Measurements from ENCODE around the gene FDX2. TPM values are rescaled to one million over a fixed set of nuclear protein-coding genes. Genes with fewer than 3 reads are reported as not detected.
"Not testable (repeated sequence)": the region's sequence is repeated elsewhere in the genome, so short reads cannot be mapped to it uniquely, and the experiment has no call there.

The FDX2 gene
- polyA plus RNA-seq, 4 donors = 15.1 to 22.9 (median 18.0) TPM

DNA sequence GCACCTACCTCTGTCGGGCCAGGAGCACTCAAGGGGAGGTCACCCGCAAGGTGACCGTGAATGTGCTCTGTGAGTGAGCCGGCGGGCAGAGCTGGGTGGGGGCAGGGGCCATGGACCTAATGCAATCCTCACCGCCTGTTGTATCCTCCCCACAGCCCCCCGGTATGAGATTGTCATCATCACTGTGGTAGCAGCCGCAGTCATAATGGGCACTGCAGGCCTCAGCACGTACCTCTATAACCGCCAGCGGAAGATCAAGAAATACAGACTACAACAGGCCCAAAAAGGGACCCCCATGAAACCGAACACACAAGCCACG, 30.9 kb downstream of the FDX2 start:
- H3K9me3 ChIP-seq (ENCODE audit: control insufficient read depth in 2 of 2, insufficient read depth in 1 of 2, low read depth in 1 of 2, low read length in 1 of 2) = no peaks in the 10 kb centered on the region
- FAIRE-seq (no peak), DNase-seq (no peak)
- WGBS, 3 donors = 95 to 96% (median 96%) methylated on average over 13 of the region's 13 CpGs
- peaks cover 0 to 27% (median 2%) of the 10 kb centered on the region in 3 donors for H3K36me3 ChIP-seq (ENCODE audit: control insufficient read depth in 3 of 3, insufficient read depth in 2 of 3, low read depth in 1 of 3, low read length in 3 of 3)
- H3K4me1 ChIP-seq (ENCODE audit: control insufficient read depth in 3 of 3, insufficient read depth in 2 of 3, low read depth in 1 of 3, low read length in 2 of 3) = peaks cover 0 to 31% (median 0%) of the 10 kb centered on the region in 3 donors
- H3K27ac ChIP-seq (ENCODE audit: low read depth in 1 of 3, low read length in 2 of 3) = no peak overlapping the region
- H3K27me3 ChIP-seq (ENCODE audit: control insufficient read depth in 3 of 3, insufficient read depth in 3 of 3, low read length in 3 of 3) = peaks cover 0 to 33% (median 10%) of the 10 kb centered on the region in 3 donors
- H3K4me3 ChIP-seq (ENCODE audit: low read depth in 1 of 3, low read length in 3 of 3) = no peak overlapping the region

GRCh38 chr19:10284065-10284959, 31.5 kb downstream of the FDX2 start:
- no peak for DNase-seq
- Histone ChIP-seq H3K27me3 (ENCODE audit: control insufficient read depth in 3 of 3, insufficient read depth in 3 of 3, low read length in 3 of 3) (peaks cover 0 to 27% (median 6%) of the 10 kb centered on the region in 3 donors), H3K36me3 (ENCODE audit: control insufficient read depth in 3 of 3, insufficient read depth in 2 of 3, low read depth in 1 of 3, low read length in 3 of 3) (peaks cover 0 to 27% (median 2%) of the 10 kb centered on the region in 3 donors), H3K4me1 (ENCODE audit: control insufficient read depth in 3 of 3, insufficient read depth in 2 of 3, low read depth in 1 of 3, low read length in 2 of 3) (peaks cover 0 to 28% (median 0%) of the 10 kb centered on the region in 3 donors), H3K9me3 (ENCODE audit: control insufficient read depth in 2 of 2, insufficient read depth in 1 of 2, low read depth in 1 of 2, low read length in 1 of 2) (no peaks in the 10 kb centered on the region), H3K27ac (ENCODE audit: low read depth in 1 of 3, low read length in 2 of 3) (no peak overlapping the region), H3K4me3 (ENCODE audit: low read depth in 1 of 3, low read length in 3 of 3) (no peak overlapping the region)
- 90 to 93% (median 91%) methylated on average over 34 of the region's 34 CpGs for WGBS, 3 donors
- FAIRE-seq = no peak

- DNase-seq = no peak
- no peak for FAIRE-seq
- H3K4me3 ChIP-seq (ENCODE audit: low read depth in 1 of 3, low read length in 3 of 3) = no peak overlapping the region
- peaks cover 0 to 27% (median 2%) of the 10 kb centered on the region in 3 donors for H3K36me3 ChIP-seq (ENCODE audit: control insufficient read depth in 3 of 3, insufficient read depth in 2 of 3, low read depth in 1 of 3, low read length in 3 of 3)
- 29 to 72% (median 44%) methylated on average over 23 of the region's 23 CpGs for WGBS, 3 donors
- no peaks in the 10 kb centered on the region for H3K9me3 ChIP-seq (ENCODE audit: control insufficient read depth in 2 of 2, insufficient read depth in 1 of 2, low read depth in 1 of 2, low read length in 1 of 2)
- H3K27me3 ChIP-seq (ENCODE audit: control insufficient read depth in 3 of 3, insufficient read depth in 3 of 3, low read length in 3 of 3) = peaks cover 0 to 24% (median 3%) of the 10 kb centered on the region in 3 donors
- H3K4me1 ChIP-seq (ENCODE audit: control insufficient read depth in 3 of 3, insufficient read depth in 2 of 3, low read depth in 1 of 3, low read length in 2 of 3) = peaks cover 0 to 19% (median 0%) of the 10 kb centered on the region in 3 donors
- H3K27ac ChIP-seq (ENCODE audit: low read depth in 1 of 3, low read length in 2 of 3) = no peak overlapping the region
These were observed 32.3 kb downstream of the FDX2 start for GRCh38 chr19:10283301-10284064.

DNA sequence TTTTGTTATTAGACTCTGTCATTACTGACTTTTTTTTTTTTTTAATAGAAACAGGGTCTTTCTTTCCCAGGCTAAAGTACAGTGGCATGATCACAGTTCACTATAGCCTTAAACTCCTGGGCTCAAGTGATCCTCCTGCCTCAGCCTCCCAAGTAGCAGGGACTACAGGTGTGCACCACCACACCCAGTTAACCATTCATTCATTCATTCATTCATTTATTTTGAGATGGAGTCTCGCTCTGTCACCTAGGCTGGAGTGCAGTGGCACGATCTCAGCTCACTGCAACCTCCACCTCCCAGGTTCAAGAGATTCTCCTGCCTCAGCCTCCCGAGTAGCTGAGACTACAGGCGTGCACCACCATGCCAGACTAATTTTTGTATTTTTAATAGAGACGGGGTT, 33.8 kb downstream of the FDX2 start:
- 84 to 93% (median 92%) methylated on average over 5 of the region's 5 CpGs for WGBS, 3 donors
- H3K27ac ChIP-seq (ENCODE audit: low read depth in 1 of 3, low read length in 2 of 3); FAIRE-seq; H3K4me1 ChIP-seq (ENCODE audit: control insufficient read depth in 3 of 3, insufficient read depth in 2 of 3, low read depth in 1 of 3, low read length in 2 of 3); H3K4me3 ChIP-seq (ENCODE audit: low read depth in 1 of 3, low read length in 3 of 3); DNase-seq; H3K27me3 ChIP-seq (ENCODE audit: control insufficient read depth in 3 of 3, insufficient read depth in 3 of 3, low read length in 3 of 3); H3K9me3 ChIP-seq (ENCODE audit: control insufficient read depth in 2 of 2, insufficient read depth in 1 of 2, low read depth in 1 of 2, low read length in 1 of 2): not testable (repeated sequence)
- H3K36me3 ChIP-seq (ENCODE audit: control insufficient read depth in 3 of 3, insufficient read depth in 2 of 3, low read depth in 1 of 3, low read length in 3 of 3) = peaks cover 0 to 29% (median 2%) of the 10 kb centered on the region in 3 donors

GRCh38 chr19:10279737-10280442, 35.9 kb downstream of the FDX2 start:
- Histone ChIP-seq H3K36me3 (ENCODE audit: control insufficient read depth in 3 of 3, insufficient read depth in 2 of 3, low read depth in 1 of 3, low read length in 3 of 3) (peaks cover 0 to 25% (median 4%) of the 10 kb centered on the region in 3 donors), H3K4me3 (ENCODE audit: low read depth in 1 of 3, low read length in 3 of 3) (no peak overlapping the region), H3K27ac (ENCODE audit: low read depth in 1 of 3, low read length in 2 of 3) (no peak overlapping the region), H3K27me3 (ENCODE audit: control insufficient read depth in 3 of 3, insufficient read depth in 3 of 3, low read length in 3 of 3) (peaks cover 0 to 5% (median 0%) of the 10 kb centered on the region in 3 donors), H3K4me1 (ENCODE audit: control insufficient read depth in 3 of 3, insufficient read depth in 2 of 3, low read depth in 1 of 3, low read length in 2 of 3) (no peaks in the 10 kb centered on the region), H3K9me3 (ENCODE audit: control insufficient read depth in 2 of 2, insufficient read depth in 1 of 2, low read depth in 1 of 2, low read length in 1 of 2) (no peaks in the 10 kb centered on the region)
- FAIRE-seq = no peak
- DNase-seq = no peak
- 74 to 87% (median 76%) methylated on average over 5 of the region's 5 CpGs for WGBS, 3 donors

GRCh38 chr19:10278935-10279334, 36.9 kb downstream of the FDX2 start:
- H3K27ac ChIP-seq (ENCODE audit: low read depth in 1 of 3, low read length in 2 of 3) = no peak overlapping the region
- no peak for DNase-seq
- no peak for FAIRE-seq
- H3K4me1 ChIP-seq (ENCODE audit: control insufficient read depth in 3 of 3, insufficient read depth in 2 of 3, low read depth in 1 of 3, low read length in 2 of 3) = no peaks in the 10 kb centered on the region
- peaks cover 0 to 5% (median 0%) of the 10 kb centered on the region in 3 donors for H3K27me3 ChIP-seq (ENCODE audit: control insufficient read depth in 3 of 3, insufficient read depth in 3 of 3, low read length in 3 of 3)
- no peak overlapping the region for H3K4me3 ChIP-seq (ENCODE audit: low read depth in 1 of 3, low read length in 3 of 3)
- peaks cover 0 to 19% (median 3%) of the 10 kb centered on the region in 3 donors for H3K36me3 ChIP-seq (ENCODE audit: control insufficient read depth in 3 of 3, insufficient read depth in 2 of 3, low read depth in 1 of 3, low read length in 3 of 3)
- H3K9me3 ChIP-seq (ENCODE audit: control insufficient read depth in 2 of 2, insufficient read depth in 1 of 2, low read depth in 1 of 2, low read length in 1 of 2) = no peaks in the 10 kb centered on the region
- WGBS, 3 donors = 96 to 100% (median 99%) methylated on average over 1 of the region's 1 CpG

DNA sequence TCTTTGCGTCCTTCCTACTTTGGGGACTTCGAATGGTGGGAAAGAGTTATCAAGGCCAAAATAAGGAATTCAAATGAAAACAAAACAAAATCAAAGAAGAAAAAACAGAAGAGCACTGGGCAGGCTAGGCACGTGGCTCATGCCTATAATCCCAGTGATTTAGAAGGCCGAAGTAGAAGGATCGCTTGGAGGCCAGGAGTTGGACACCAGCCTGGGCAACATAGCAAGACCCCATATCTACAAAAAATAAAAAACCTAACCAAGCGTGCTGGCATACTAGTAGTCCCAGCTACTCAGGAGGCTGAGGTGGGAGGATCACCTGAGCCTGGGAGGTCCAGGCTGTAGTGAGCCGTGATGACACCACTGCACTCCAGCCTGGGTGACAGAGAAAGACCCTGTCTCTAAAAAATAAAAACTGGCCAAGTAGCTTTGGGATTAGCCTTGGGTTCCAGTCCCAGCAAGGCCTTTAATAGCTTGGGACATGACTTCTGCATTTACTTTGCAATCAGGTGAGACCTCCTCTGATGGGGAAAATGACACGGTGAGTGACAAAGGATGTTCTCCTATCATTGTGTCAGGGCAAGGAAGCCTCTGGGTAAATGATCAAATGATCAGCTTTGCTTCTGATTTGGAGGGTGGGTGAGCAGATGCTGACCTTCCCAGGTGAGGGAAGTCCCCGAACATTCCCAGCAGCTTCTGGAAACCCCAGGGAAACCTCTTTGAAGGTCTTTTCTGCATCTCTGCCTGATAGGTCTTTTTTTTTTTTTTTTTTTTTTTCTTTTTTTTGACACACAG, 37.8 kb downstream of the FDX2 start:
- DNase-seq (no peak), FAIRE-seq (no peak)
- Histone ChIP-seq H3K4me3 (ENCODE audit: low read depth in 1 of 3, low read length in 3 of 3) (no peak overlapping the region), H3K9me3 (ENCODE audit: control insufficient read depth in 2 of 2, insufficient read depth in 1 of 2, low read depth in 1 of 2, low read length in 1 of 2) (no peaks in the 10 kb centered on the region), H3K4me1 (ENCODE audit: control insufficient read depth in 3 of 3, insufficient read depth in 2 of 3, low read depth in 1 of 3, low read length in 2 of 3) (no peaks in the 10 kb centered on the region), H3K36me3 (ENCODE audit: control insufficient read depth in 3 of 3, insufficient read depth in 2 of 3, low read depth in 1 of 3, low read length in 3 of 3) (peaks cover 0 to 11% (median 3%) of the 10 kb centered on the region in 3 donors), H3K27ac (ENCODE audit: low read depth in 1 of 3, low read length in 2 of 3) (no peak overlapping the region), H3K27me3 (ENCODE audit: control insufficient read depth in 3 of 3, insufficient read depth in 3 of 3, low read length in 3 of 3) (peaks cover 0 to 5% (median 0%) of the 10 kb centered on the region in 3 donors)
- 85 to 90% (median 87%) methylated on average over 9 of the region's 9 CpGs for WGBS, 3 donors

All from small intestine (tissue), 7 donors.